OCI-LY1 (cell line): ENCODE data around the gene SLC35F3.

ENCODE experiments used
- EZH2 ChIP-seq: fragments of 200-600 bp; sonication (generic), shearing (Covaris generic); IDR thresholded peaks from 2 replicates; pipeline ENCODE4 v1.8.0; 2017; ENCODE audit warnings: borderline replicate concordance, mixed run types, mild to moderate bottlenecking, antibody characterized with exemption, low read length, moderate library complexity, mixed read lengths
- TF ChIP-seq, protein P1 (sequence below): fragments of 200-600 bp; sonication (generic), shearing (Covaris generic); IDR thresholded peaks from 2 replicates; pipeline ENCODE4 v1.5.1; 2017; ENCODE audit warnings: mild to moderate bottlenecking, antibody characterized with exemption, low read length, moderate library complexity, mixed read lengths

DNA sequence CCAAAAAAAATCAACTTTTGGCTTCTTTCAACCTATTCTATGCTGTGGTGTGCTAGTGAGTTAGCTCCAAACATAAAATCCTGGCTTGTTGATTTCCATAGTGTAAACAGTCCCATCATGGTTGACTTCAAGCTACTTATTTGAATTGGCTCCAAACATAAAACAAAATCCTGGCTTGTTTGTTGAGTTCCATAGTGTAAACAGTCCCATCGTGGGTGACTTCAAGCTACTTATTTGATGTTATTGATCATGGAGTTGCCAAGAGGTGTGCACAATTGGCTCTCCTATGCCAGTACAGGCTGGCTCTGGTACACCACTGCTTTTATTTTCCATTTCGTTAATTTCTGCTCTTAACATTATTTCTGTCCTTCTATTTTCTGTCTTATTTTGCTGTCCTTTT, 466.9 kb downstream of the SLC35F3 start:
- TF ChIP-seq, protein P1, sequence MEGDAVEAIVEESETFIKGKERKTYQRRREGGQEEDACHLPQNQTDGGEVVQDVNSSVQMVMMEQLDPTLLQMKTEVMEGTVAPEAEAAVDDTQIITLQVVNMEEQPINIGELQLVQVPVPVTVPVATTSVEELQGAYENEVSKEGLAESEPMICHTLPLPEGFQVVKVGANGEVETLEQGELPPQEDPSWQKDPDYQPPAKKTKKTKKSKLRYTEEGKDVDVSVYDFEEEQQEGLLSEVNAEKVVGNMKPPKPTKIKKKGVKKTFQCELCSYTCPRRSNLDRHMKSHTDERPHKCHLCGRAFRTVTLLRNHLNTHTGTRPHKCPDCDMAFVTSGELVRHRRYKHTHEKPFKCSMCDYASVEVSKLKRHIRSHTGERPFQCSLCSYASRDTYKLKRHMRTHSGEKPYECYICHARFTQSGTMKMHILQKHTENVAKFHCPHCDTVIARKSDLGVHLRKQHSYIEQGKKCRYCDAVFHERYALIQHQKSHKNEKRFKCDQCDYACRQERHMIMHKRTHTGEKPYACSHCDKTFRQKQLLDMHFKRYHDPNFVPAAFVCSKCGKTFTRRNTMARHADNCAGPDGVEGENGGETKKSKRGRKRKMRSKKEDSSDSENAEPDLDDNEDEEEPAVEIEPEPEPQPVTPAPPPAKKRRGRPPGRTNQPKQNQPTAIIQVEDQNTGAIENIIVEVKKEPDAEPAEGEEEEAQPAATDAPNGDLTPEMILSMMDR, result no peak
- no peak for TF ChIP-seq EZH2
